GM19397 (cell line): ENCODE measurements around the gene OR2W1.

ENCODE experiments used
- ATAC-seq: cut with Tn5 transposase; IDR thresholded peaks from one replicate; pipeline ENCODE4 v1.9.1; 2021; ENCODE audit warnings: mild to moderate bottlenecking, moderate library complexity; ENCODE audit not compliant: unreplicated experiment

OR2W1 gene

DNA sequence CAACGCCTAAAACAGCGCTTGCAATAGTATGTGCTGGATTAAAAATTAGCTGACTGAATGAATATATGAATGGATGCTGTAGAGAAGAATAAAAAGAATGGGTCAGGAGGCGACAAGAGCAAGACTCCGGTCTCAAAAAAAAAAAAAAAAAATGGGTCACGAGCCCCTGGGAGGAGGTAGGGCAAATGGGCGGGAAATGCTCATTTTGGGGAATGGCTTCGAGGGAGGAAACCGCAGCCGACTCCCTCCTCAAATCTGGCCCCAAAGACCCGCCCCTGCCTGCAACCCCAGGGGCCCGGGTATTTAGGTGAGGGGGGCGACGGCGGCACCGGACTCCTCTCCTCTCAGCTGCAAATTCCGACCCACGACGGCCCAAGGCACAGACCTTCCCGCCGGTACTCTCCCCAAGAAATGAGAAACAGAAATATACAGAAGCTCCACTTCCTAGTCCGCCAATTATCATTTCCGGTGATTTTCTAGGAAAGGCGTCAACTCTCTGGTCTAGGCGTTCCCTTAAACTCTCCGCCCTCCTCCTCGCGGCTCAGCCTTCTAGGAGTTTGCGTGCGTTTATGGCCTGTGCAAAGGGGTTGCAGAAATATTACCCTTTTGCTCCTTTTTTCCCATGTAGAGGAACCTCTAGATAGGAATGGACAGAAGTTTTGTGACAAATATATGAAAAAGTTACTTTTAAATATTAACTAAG, 39.6 kb downstream of the OR2W1 start, which contains the start of gene ZNF311:
Gene ZNF311 (minus strand): TSS at position 133 of the 703 bp plus-strand sequence. CDS start 1,361 bp downstream, outside the sequence.
- no peak for ATAC-seq

DNA sequence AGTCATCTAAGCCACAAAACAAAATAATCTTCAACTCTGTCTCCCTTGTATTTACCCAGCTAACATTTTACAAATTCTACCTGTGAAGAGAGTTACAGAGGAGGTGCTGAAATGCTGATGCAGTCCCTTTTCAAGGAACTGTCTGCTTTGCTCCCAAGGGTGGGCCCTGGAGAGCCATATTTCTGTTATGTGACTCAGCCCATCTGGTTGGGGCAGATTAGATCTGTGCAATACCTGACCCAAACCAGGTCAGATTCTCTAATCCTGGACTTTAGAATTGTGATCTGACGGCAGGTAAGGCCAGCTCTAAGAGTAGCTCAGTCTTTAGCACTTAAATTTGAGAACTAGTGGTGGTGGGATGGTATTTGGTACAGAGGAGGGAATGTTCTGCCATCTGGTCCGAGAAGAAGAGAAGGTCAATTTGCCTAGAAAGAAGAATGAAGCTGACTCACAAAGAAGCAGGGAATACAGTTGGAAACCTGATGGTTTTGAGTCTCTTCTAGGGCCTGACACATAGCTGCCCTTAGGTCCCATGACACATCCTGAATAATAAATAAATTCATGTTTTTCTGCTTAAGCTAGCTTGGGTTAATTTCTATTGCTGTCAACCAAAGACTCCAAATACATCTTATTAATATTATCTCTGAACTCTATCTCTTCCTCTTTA, 48.0 kb downstream of the OR2W1 start:
- ATAC-seq, result no peak

DNA sequence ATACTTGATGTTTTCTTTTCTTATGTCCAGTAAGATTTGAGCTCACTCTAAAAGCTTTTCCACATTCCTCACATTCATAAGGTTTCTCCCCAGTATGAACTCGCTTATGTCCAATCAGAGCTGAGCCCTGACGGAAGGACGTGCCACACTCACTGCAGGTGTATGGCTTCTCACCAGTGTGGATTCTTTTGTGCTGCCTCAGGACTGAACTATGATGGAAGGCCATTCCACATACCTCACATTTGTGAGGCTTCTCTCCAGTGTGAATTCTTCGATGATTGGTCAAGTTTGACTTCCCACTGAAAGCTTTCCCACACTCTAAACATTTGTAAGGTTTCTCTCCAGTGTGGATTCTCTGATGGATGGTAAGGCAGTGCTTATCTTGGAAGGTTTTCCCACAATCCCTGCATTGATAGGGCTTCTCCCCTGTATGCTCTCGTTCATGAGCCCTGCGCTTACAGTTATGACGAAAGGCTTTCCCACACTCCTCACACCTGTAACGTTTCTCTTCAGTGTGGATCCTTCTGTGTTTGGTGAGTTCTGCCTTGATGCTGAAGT, 49.8 kb downstream of the OR2W1 start:
- no peak for ATAC-seq
